Activated T-cell treated with anti-CD3 and anti-CD28 coated beads, Interleukin-2, amount 50 U/mL, for 4 hours (primary cell): Measurements from ENCODE around the gene GRIP2. TPM values are rescaled to one million over a fixed set of nuclear protein-coding genes. Genes with fewer than 3 reads are reported as not detected.
A peak's percentile ranks its signal among the peaks of the same experiment; 100 is the strongest.

Experiments used
- ATAC-seq, 2 donors: fragments of 200-7000 bp; cut with Tn5 transposase; one replicate each; pipeline ENCODE4 v1.10.0; 2021
- DNase-seq: peaks from one replicate; pipeline ENCODE4 v3.0.0-alpha.2; 2020
- H3K27me3 Mint-ChIP-seq: one replicate; pipeline ENCODE4 v1.8.0; 2021; ENCODE audit warnings: low read depth, mixed read lengths
- H3K36me3 Mint-ChIP-seq: one replicate; pipeline ENCODE4 v1.8.0; 2022; ENCODE audit warnings: mixed read lengths; ENCODE audit not compliant: insufficient read depth
- H3K4me1 Mint-ChIP-seq: one replicate; pipeline ENCODE4 v1.8.0; 2021; ENCODE audit warnings: low read depth, mixed read lengths
- H3K4me3 Mint-ChIP-seq: one replicate; pipeline ENCODE4 v1.8.0; 2021; ENCODE audit warnings: mild to moderate bottlenecking, moderate library complexity, mixed read lengths
- H3K9me3 Mint-ChIP-seq: one replicate; pipeline ENCODE4 v1.8.0; 2021; ENCODE audit warnings: mixed read lengths
- total RNA-seq, 3 donors: library from RNA; stranded (reverse); gene quantifications; one replicate each; pipeline ENCODE4 v1.2.1, GENCODE V29; 2021

The GRIP2 gene
- total RNA-seq, 3 donors from 2014 or later, result not detected

GRCh38 chr3:14550651-14551611 lies 10.8 kb upstream of the GRIP2 start:
- H3K27me3 Mint-ChIP-seq, result peaks cover 62% of the 10 kb centered on the region
- no peaks in the 10 kb centered on the region for H3K9me3 Mint-ChIP-seq
- H3K4me1 Mint-ChIP-seq, result peaks cover 3% of the 10 kb centered on the region
- no peaks in the 10 kb centered on the region for H3K36me3 Mint-ChIP-seq
- DNase-seq, result no peak
- H3K4me3 Mint-ChIP-seq, result no peak overlapping the region
- ATAC-seq, result no peak

GRCh38 chr3:14550181-14550580 lies 10.0 kb upstream of the GRIP2 start:
- Mint-ChIP-seq H3K9me3 (no peaks in the 10 kb centered on the region), H3K4me3 (no peak overlapping the region), H3K4me1 (no peaks in the 10 kb centered on the region), H3K27me3 (peaks cover 57% of the 10 kb centered on the region), H3K36me3 (no peaks in the 10 kb centered on the region)
- no peak for ATAC-seq
- no peak for DNase-seq

GRCh38 chr3:14549256-14549919 lies 9.2 kb upstream of the GRIP2 start:
- DNase-seq (no peak), ATAC-seq (peak in 1 of 2 donors; percentile 35)
- H3K4me3 Mint-ChIP-seq, result no peak overlapping the region
- no peaks in the 10 kb centered on the region for H3K9me3 Mint-ChIP-seq
- H3K4me1 Mint-ChIP-seq, result no peaks in the 10 kb centered on the region
- no peaks in the 10 kb centered on the region for H3K36me3 Mint-ChIP-seq
- peaks cover 49% of the 10 kb centered on the region for H3K27me3 Mint-ChIP-seq

- Mint-ChIP-seq H3K27me3 (peaks cover 42% of the 10 kb centered on the region), H3K36me3 (no peaks in the 10 kb centered on the region), H3K9me3 (no peaks in the 10 kb centered on the region), H3K4me3 (no peak overlapping the region), H3K4me1 (no peaks in the 10 kb centered on the region)
- ATAC-seq (peak; percentile 70 to 75), DNase-seq (peak; percentile 14)
These were observed 8.2 kb upstream of the GRIP2 start for GRCh38 chr3:14548321-14548729.

GRCh38 chr3:14547693-14548092 lies 7.6 kb upstream of the GRIP2 start:
- Mint-ChIP-seq H3K36me3 (no peaks in the 10 kb centered on the region), H3K4me1 (no peaks in the 10 kb centered on the region), H3K27me3 (peaks cover 40% of the 10 kb centered on the region), H3K9me3 (no peaks in the 10 kb centered on the region), H3K4me3 (no peak overlapping the region)
- no peak for DNase-seq
- no peak for ATAC-seq

GRCh38 chr3:14546041-14546440 lies 5.9 kb upstream of the GRIP2 start:
- Mint-ChIP-seq H3K27me3 (peaks cover 28% of the 10 kb centered on the region), H3K36me3 (no peaks in the 10 kb centered on the region), H3K9me3 (no peaks in the 10 kb centered on the region), H3K4me3 (no peak overlapping the region), H3K4me1 (no peaks in the 10 kb centered on the region)
- DNase-seq (no peak), ATAC-seq (no peak)

GRCh38 chr3:14545251-14545635 lies 5.1 kb upstream of the GRIP2 start:
- Mint-ChIP-seq H3K4me1 (no peaks in the 10 kb centered on the region), H3K9me3 (no peaks in the 10 kb centered on the region), H3K4me3 (no peak overlapping the region), H3K36me3 (no peaks in the 10 kb centered on the region), H3K27me3 (peaks cover 21% of the 10 kb centered on the region)
- no peak for ATAC-seq
- DNase-seq, result no peak

GRCh38 chr3:14544282-14545250 lies 4.4 kb upstream of the GRIP2 start:
- H3K4me1 Mint-ChIP-seq, result no peaks in the 10 kb centered on the region
- DNase-seq, result no peak
- peaks cover 16% of the 10 kb centered on the region for H3K27me3 Mint-ChIP-seq
- no peaks in the 10 kb centered on the region for H3K36me3 Mint-ChIP-seq
- no peaks in the 10 kb centered on the region for H3K9me3 Mint-ChIP-seq
- H3K4me3 Mint-ChIP-seq, result no peak overlapping the region
- ATAC-seq, result no peak

GRCh38 chr3:14543446-14543845 lies 3.3 kb upstream of the GRIP2 start:
- Mint-ChIP-seq H3K4me3 (no peak overlapping the region), H3K9me3 (no peaks in the 10 kb centered on the region), H3K27me3 (peaks cover 14% of the 10 kb centered on the region), H3K36me3 (no peaks in the 10 kb centered on the region), H3K4me1 (no peaks in the 10 kb centered on the region)
- ATAC-seq, result no peak
- no peak for DNase-seq

- ATAC-seq (no peak), DNase-seq (no peak)
- no peaks in the 10 kb centered on the region for H3K4me1 Mint-ChIP-seq
- no peak overlapping the region for H3K4me3 Mint-ChIP-seq
- peaks cover 8% of the 10 kb centered on the region for H3K27me3 Mint-ChIP-seq
- H3K36me3 Mint-ChIP-seq, result no peaks in the 10 kb centered on the region
- no peaks in the 10 kb centered on the region for H3K9me3 Mint-ChIP-seq
These were observed 2.5 kb upstream of the GRIP2 start for GRCh38 chr3:14542656-14543055.

- ATAC-seq (no peak), DNase-seq (no peak)
- no peak overlapping the region for H3K4me3 Mint-ChIP-seq
- no peaks in the 10 kb centered on the region for H3K9me3 Mint-ChIP-seq
- peaks cover 6% of the 10 kb centered on the region for H3K27me3 Mint-ChIP-seq
- no peaks in the 10 kb centered on the region for H3K4me1 Mint-ChIP-seq
- H3K36me3 Mint-ChIP-seq, result no peaks in the 10 kb centered on the region
These were observed 1.5 kb upstream of the GRIP2 start for GRCh38 chr3:14541646-14542045.

GRCh38 chr3:14540821-14541385 lies 761 bp upstream of the GRIP2 start:
- DNase-seq, result no peak
- no peak for ATAC-seq
- Mint-ChIP-seq H3K4me1 (no peaks in the 10 kb centered on the region), H3K27me3 (no peaks in the 10 kb centered on the region), H3K4me3 (no peak overlapping the region), H3K36me3 (no peaks in the 10 kb centered on the region), H3K9me3 (no peaks in the 10 kb centered on the region)

- Mint-ChIP-seq H3K4me3 (no peak overlapping the region), H3K36me3 (no peaks in the 10 kb centered on the region), H3K9me3 (no peaks in the 10 kb centered on the region), H3K27me3 (peaks cover 1% of the 10 kb centered on the region), H3K4me1 (no peaks in the 10 kb centered on the region)
- ATAC-seq (no peak), DNase-seq (no peak)
These were observed 779 bp downstream of the GRIP2 start for GRCh38 chr3:14539384-14539741.
